GM19397 (cell line): ENCODE data around the gene ADAM15.

Source experiments
- ATAC-seq: cut with Tn5 transposase; IDR thresholded peaks from one replicate; pipeline ENCODE4 v1.9.1; 2021; ENCODE audit warnings: mild to moderate bottlenecking, moderate library complexity; ENCODE audit not compliant: unreplicated experiment

Gene ADAM15

DNA sequence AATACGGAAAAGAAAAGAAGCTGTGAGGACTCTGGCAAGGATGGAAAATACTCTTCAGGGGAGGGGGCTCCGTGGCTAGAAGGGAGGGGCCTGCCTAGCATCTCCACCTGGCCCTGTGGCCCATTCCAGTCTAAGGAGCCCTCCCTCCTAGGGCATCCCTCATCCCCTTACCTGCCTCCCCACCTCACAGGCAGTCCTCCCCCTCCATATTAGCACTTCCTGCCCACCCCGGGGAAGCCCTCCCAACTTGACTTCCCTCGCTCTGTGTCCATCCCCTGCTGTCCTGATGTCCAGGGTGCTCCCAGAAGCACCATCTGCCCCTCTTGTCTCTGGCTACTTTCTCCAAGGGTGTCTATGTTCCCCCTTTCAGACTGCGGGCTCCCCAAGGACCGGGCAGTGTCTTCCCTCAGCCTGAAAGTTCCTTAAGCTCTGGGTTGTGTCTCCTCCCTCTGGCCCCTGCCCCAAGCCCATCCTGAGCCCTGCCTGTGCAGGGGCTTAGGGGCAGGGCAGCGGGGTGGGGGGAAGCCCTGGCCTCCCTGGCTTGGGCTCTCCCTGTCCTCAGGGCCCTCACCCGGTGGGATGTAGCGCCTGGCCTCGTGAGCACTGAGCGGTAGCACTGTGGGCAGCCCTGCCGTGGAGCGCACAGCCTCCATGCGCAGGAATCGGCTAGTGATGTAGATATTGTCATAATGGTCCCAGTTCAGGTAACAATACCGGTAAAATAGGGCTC lies 21.4 kb upstream of the ADAM15 start:
- ATAC-seq = no peak

DNA sequence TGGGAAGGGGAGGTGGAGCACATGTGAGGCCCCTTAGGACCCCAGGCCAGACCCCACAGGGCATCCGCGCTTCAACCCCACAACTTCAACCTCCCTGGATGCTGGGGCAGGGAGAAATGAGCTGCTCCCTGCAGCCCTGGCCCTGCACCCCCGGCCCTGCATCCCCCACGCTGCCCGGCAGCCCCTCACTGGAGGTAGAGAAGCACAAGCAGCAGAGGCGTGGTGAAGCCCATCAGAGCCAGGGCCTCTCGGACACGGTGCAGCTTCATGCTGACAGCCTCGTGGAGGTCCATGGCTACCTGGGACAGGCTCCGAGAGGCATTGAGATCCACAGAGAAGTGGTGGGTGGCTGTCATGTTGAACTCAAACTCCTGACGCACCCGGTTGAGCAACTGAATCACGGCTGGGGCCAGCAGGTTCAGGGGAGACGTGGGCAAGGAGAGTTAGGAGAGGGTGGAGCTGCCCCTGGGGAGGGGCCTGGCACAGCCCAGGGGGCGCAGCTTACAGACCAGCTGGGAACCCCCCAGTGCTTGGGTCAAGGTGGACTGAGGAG lies 20.8 kb upstream of the ADAM15 start:
- no peak for ATAC-seq

DNA sequence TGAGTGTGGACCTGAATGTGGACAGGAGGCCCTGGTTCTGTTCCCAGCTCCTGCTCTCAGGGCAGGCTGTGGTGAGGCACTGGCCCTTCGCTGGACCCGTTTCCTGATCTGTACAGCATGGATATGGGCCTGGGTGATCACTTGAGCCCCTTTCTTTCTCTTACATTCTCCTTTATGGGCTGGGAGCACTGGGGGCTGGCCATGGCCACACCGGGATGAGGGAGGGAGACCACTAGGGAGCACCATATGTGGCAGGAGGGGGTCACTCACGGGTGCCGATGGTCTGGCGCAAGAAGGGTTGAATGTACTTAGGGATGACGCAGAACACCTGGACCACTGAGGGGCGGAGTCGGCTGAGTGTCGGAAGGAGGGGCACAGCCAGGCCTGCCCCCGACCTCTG lies 20.2 kb upstream of the ADAM15 start:
- no peak for ATAC-seq

DNA sequence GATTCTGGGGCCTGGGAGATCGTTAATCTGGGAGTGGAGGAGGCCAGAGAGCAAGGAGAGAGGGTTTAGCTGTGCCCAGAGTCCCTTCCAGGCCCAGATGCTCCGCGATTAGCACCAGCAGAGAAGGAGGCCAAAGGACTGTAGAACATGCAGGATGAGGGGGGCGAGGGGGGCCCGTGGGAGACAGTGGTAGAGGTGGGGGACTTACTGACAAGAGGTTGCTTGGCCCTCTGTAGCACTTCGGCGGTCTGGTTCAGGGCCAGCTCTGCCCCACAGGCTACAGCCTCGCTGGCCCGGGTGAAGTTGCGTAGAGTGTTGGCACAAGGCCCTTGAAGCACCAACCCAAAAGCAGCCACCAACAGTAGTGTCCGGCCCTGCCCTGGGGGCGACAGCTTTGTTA lies 18.2 kb upstream of the ADAM15 start:
- ATAC-seq = no peak

DNA sequence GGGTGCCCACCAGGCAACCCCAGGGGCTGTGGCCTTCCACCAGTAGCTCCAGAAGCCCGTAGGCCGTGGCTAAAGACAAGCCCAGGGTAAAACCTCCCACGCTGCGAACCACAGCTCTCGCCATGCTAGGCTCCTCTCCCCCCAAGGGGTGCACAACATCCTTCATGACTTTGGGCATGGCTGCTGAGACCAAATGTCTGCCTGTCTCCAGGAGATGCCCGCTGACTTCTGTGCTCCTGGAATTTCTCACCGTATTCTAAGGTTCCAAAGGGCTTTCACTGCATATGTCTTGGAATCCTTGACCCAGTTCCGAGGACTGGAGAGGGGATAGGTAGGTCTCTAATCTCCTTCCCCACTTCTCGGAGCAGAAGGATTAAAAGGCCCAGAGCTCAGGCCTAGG lies 17.6 kb upstream of the ADAM15 start, which contains the start of the genes DCST1 and DCST2:
Gene DCST1, plus strand, starts transcription at position 301 of the 400 bp plus-strand sequence. CDS start 213 bp downstream, outside the sequence.
Gene DCST2, minus strand, starts transcription at position 258 of the 400 bp plus-strand sequence. Its CDS starts 80 bp downstream, at position 178.
- ATAC-seq = no peak

DNA sequence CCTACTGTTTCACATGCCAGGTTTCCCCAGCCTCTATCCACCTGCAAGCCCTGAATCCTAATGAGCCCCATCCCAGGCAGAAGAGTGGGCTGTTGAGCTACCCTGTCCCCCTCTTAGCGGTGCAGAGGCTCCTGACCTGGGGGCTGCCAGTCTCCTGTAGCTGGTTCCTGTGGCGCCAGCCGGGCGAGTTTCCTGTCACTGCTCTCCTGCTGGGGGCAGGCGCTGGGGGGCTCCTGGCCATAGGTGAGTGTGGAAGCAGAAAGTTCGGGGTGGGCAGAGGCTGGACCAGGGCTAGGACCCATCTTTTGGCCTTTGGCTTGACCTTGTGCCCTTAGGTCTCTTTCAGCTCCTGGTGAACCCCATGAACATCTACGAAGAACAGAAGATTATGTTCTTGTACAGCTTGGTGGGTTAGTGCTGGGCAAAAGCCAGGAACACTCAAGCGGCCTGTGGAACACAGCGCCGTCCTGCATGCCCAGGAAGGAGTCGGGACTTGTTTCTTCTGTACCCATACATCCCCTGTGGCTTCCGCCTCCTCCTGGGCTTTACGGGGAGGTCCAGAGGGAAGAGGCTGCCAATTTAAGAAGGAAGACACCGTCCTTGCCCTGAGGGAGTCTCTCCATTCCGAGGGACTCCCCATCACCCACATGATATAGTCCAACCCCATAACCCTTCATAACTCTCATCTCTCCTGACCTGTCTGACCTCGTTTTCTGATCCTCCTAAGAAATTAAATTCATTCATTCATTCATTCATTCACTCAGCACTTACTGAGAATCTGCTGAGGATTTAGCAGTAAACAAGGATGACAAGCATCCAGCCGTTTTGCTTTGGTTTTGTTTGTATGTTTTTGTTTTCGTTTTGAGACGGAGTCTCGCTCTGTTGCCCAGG lies 16.6 kb upstream of the ADAM15 start:
- no peak for ATAC-seq

DNA sequence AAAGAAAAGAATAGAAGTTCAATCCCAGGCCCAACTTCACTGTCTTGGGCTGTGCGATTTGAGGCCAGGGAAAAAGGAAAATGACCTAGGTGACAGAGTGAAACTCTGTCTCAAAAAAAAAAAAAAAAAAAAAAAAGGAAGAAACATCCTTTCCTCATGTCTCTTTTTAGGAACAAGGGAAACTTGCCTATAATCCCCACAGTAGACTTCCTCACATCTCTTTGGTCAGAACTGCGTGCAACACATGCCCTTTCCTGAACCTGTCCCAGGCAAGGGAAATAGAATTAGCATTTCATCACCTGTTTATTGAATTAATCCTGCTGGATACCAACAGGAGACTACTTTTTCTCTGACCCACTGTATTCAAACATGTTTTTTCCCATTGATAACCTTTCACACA lies 15.2 kb upstream of the ADAM15 start:
- ATAC-seq = no peak

DNA sequence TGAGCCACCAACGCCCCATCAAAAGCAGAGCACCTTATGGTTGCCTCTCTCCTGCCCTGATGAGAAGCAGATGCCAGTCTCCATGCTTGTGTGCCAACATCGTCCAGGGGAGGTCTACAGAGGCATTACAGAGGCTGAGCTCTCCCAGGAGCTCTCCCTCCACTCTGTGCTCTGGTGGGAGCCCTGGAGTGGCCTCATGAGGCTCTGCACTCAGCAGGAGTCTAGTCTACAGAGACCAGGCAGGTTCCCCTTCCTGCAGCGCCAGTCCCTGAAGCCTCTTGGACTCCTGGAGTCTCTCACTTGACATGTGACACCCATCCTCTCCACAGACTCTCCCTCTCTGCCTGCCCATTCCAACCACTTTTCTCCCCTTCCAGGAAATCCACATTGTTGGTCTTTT lies 14.1 kb upstream of the ADAM15 start:
- no peak for ATAC-seq

DNA sequence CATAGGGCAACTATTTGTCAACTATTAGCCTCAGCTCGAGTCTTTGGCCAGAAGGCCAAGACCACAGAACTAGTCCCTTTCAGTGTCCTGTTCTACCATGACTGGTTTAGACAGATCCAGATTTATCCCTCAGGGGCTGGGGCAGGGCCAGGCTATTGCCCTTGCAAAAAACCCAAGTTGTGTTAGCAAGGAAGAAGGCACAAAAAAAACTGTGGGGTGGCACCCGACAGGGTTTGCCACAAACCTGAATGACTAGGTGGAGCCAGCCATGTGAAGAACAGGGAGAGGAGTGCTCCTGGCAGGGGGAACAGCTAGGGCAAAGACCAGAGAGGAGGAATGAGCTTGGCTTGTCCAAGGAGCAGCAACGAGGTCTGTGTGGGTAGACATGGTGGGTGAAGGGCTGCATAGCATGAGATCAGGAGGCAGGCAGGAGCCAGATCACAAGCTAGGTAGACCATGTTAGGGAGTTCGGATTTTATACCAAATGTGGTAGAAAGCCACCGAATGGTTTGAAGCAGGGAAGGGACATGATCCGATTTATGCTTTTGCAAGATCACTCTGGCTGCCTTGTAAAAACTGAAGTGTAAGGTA lies 13.2 kb upstream of the ADAM15 start:
- no peak for ATAC-seq

DNA sequence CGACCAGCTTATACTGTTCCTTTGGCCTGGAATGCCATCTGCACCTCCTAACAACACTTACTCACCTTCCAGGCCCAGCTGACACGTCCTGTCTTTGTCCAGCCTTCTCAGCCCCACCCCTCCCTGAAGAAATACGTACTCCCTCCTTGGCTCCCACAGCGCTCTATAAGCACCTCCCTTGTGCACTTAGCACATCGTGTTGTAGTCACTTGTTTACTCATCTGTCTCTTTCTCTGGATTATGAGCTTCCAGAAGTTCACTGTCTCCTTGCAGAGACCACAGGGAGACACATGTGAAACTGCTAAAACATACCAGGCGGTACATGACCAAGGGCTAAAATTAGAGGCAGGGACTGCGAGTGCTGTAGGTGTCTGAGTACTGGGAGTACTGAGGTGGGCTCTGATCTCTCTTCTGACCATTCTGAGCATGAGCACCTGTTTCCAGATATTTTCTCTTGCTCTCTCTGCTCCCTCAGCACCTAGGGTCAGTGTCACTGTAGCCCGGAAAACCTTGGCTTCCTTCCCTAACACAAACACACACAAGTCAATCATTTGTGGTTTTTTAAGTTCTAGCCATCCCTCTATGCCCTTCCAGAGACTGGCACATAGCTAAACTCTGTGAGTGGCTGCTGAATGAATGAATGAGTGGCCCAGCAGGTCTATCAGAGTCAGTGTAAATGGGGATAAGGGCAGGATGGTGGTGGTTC lies 12.4 kb upstream of the ADAM15 start:
- no peak for ATAC-seq

DNA sequence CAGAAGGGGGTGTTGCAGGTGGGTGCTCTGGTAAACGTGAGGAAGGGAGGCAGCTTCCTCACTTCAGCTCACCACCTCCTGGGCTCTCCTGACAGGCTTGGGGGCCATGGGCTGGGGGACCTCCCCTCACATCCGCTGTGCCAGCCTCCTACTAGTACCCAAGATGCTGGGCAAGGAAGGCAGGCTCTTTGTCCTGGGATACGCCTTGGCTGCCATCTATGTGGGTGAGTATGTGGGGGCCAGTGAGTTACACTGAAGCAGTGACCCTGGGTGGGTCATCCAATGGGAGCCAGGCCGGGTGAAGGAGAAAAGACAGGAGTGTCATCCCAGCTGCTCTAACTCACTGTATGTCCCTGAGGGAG lies 11.8 kb upstream of the ADAM15 start:
- ATAC-seq = no peak

DNA sequence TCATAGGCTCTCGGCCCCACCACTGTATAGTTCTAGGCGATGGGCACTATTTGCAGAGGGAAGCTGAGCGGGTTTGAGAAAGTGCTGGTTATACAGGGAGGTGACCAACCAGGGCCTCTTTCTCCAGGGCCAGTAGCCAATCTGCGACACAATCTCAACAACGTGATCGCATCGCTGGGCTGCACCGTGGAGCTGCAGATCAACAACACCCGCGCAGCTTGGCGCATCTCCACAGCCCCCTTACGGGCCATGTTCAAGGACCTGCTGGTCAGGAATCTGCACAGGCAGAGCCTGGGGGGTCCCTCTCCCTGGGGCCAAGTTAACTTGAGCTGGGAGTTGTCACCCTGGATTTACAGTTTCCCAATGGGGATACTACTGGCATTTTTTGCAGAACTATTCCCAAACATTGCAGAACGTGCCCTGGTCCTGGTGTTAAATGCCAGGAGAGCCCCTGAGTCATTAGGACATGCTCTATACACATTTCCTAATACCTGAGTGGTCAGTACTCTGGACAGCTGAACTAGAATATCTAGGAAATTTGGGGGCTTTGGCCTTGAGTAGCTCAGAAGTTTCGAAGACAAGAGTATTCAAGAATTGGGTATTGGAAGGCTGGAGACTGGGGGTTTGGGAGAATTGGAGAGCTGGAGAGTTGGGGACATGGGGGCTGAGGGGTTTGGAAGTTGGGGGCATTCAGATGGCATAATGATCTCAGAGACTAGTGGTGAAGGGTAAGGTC lies 10.6 kb upstream of the ADAM15 start:
- ATAC-seq = no peak

DNA sequence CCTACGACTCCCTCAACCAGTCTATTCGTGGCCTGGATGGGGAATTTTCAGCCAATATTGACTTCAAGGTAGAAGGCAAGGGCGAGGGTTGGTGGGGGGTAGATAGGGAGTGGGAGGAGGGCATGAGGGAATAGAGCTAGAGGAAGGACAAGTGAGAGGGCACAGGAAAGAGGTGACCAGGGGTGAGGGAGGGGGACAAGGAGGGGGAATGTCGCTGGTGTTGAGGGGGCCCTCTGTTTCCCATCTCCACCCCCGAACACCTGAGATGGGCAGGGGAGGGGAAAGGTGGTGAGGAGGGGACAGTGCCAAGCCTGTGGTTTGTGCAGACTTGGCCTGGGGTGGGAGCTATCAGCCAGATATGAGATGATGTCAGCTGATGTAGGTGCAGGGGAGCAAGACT lies 8.3 kb upstream of the ADAM15 start:
- ATAC-seq = no peak

DNA sequence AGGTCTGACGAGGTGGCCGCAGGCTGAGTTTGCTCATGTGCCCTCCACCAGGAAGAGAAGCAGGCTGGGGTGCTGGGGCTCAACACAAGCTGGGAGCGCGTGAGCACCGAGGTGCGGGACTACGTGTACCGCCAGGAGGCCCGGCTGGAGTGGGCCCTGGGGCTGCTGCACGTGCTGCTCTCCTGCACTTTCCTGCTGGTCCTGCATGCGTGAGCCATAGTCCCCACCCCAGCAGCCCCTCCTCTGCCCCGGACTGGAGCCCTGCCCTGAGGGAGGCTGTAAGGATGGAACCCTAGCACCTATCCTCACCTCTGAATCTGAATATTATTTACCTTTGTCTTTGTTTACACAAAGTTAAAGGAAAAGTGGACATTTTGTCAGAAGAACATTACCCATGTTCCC lies 7.8 kb upstream of the ADAM15 start:
- no peak for ATAC-seq

DNA sequence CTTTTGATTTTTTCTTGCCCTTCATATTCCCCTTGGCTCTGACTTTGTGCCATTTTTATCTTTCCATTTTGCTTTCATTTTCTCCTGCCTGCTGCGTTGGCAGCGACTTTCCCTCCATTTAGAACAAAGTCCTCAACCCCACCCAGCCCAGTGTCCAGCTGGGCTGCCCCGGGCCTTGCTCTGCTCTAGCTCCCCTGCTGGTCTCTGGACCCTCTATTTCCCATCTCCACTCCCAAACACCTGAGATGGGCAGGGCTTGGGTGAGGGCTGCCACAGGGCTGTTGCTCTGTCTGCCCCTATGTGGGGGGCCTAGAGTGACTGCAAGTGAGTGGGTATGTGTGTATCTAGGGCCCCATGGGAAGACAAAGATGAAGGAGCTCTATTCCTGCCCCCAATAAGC lies 7.3 kb upstream of the ADAM15 start:
- ATAC-seq = no peak

DNA sequence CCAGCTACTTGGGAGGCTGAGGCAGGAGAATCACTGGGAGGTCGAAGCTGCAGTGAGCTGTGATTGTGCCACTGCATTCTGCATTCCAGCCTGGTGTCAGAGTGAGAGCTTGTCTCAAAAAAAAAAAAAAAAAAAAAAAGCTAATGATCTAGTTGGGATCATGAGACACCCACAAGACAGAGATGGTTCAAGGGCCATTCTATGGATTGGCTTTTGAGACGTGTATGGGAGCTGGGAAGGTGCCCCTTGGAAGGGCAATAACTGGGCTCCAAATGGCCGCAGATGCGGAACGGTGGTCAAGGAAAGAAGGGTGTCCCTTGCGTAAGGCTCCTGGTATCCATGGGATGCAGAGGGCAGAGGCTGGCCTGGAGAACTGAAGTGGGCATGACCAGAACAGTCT lies 6.8 kb upstream of the ADAM15 start:
- ATAC-seq = no peak

DNA sequence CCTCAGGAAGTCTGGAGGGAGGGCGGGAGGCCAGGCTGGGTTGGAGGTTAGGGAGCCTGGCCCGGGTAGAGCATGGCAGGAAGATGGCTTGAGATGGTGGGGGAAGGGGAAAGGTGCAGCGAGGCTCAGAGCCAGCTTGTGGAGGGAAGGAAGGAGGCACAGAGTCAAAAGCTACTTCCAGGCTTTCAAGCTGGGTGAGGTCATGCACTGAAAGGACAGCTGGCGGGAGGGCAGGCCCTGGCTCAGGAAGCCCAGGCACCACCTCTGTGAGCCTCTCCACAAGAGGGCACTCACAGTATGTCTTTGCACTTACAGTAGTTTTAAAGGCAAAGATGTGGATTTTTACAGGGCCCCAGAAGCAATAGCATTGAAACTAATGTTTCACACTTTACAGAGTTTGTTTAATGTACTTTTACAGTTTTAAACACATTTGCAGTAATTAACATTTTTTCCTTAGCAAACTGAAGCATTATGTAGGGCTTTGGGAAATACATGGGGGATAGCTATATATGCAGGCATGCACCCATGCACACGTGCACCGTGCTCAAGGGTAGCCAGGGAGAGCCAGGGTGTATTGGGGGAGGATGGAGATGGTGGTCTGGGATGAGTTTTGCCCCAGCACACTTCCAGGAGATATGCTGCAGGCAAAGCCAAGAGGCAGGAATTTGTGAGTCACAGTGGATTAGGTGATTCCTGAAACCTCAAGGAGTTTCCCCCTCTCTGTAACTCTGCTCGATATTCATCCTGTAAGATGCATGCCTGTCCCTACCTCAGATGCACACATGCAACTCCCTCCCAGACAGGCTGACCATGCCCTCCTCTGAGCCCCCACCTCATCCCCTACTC lies 6.1 kb upstream of the ADAM15 start:
- ATAC-seq = no peak

DNA sequence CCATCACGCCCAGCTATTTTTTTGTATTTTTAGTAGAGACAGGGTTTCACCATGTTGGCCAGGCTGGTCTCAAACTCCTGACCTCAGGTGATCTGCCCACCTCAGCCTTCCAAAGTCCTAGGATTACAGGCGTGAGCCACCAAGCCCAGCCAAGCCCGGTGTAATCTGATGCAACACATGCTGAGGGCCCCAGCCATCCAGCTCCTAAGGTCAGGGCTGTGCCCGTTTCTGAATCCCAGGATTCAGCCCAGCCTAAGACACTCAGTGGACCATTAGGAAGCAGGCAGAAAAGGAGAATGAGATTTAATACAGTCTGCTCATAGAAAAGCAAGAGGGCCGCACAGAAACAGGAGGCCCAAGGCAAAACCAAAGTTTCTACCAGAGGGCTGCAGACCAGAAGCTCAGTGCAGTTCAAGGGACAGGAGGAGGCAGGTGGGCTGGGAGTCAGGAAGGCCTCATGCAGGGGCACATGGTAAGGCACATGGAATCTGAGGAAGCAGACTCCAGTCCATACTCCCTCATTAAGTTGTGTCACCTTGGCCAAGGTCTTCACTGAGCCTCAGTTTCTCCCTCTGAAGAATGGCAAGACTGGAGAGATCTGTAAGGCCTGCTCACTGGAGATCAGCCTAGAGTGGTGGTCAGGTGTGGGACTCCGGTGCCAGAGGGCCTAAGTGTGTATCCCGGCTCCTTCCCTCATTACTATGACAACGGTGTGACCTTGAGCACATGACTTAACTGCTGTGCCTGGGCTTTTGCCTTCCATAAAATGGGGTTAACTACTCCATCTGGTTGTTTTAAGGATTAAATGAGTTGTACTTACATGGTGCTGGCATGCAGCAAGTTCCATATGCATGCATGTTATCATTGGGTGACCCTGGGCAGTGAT lies 2.4 kb upstream of the ADAM15 start:
- ATAC-seq = no peak
